ENCODE data around the gene RBM17.

Gene RBM17

DNA sequence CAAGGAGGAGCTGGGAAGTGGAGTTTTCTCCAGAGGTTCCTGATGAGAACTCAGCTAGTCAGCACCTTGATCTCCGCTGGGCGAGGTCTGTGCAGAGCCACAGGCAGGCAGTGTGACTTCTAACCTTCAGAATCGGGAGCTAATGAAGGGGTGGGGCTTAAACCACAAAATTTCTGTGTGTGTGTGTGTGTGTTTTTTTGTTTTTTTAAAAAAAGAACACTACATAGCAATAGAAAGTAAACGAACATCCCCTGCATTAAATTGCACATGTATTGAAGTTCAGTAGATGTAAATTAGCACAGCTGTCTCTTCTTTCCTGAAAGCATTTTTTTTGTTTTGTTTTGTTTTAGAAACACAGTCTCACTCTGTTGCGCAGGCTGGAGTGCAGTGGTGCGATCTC is 46.2 kb downstream of the RBM17 start:
- no peak for TF ChIP-seq ZFX (IDR thresholded peaks at IDR 0.05)
- TF ChIP-seq, protein P1, sequence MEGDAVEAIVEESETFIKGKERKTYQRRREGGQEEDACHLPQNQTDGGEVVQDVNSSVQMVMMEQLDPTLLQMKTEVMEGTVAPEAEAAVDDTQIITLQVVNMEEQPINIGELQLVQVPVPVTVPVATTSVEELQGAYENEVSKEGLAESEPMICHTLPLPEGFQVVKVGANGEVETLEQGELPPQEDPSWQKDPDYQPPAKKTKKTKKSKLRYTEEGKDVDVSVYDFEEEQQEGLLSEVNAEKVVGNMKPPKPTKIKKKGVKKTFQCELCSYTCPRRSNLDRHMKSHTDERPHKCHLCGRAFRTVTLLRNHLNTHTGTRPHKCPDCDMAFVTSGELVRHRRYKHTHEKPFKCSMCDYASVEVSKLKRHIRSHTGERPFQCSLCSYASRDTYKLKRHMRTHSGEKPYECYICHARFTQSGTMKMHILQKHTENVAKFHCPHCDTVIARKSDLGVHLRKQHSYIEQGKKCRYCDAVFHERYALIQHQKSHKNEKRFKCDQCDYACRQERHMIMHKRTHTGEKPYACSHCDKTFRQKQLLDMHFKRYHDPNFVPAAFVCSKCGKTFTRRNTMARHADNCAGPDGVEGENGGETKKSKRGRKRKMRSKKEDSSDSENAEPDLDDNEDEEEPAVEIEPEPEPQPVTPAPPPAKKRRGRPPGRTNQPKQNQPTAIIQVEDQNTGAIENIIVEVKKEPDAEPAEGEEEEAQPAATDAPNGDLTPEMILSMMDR (conservative IDR thresholded peaks at IDR 0.05), result no peak
- no peak overlapping the region for H3K27ac ChIP-seq

DNA sequence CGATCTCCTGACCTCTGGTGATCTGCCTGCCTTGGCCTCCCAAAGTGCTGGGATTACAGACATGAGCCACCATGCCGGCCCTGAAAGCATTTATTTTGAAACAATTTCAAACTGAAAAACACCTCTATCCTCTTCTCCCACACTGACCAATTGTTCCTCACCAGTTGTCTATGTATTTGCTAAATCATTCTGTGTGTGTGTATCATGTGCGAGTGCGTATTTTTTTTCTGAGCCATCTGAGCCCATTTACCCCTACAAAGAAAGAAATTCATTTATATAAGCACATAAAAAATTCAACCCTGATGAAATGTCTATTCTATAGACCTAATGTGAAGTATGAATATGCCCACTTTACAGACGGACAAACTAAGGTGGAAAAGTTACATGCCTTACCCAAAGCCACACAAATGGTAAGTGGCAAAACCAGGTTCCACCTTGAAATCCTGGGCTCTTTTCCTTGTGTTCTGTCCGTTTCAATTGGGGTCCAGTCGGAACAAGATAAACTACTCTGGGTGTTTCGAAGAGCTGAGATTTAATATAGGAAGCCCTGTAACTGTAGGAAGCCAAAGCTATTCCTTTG is 46.8 kb downstream of the RBM17 start:
- TF ChIP-seq, protein P1 (conservative IDR thresholded peaks at IDR 0.05), result no peak
- TF ChIP-seq ZFX (IDR thresholded peaks at IDR 0.05), result no peak
- H3K27ac ChIP-seq, result no peak overlapping the region

DNA sequence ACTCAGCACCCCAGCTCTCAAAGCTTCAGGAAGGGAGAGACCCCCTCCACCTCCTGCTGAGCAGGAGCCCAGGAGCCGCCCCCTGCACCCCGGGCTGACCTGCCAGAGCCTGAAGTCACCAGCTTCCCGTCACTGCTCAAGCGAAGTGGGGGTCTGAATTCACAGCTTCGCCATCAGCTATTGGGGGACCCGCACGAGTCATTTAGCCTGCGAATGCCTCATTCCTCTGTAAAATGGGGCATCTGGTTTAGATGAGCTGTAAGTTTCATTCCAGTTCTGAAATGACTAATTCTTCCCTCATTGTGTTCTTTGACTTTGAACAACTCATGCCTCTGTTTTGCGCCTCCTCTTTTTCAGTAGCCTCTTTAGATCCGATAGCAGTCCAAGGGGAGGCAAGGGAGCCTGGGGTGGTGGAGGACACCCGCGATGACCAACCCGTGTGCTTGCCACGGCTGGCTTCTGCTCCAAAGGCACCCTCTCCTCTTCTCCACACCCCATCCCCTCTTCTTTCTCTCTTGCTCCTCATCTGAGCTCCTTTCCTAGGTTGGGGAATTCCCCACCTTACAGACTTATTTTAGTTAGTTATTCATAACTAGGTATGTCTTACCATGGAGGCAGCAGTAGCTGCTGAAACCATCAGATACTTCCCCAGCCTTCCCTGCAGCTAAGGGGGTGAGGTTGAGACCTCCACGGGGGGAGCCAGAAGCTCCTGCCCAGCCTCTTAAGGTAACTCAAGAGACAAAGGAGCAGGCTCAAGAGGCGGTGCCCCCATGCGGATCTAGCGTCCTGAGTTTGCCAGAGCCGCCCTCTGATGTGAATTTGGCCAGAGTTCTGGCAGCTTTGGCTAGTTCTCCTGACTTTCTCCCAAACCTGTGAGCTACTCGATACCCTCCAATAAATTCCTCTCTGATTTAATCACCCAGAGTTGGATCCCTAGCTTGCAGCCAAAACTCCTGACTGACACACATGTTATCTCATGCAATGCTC is 47.7 kb downstream of the RBM17 start:
- no peak for TF ChIP-seq ZFX (IDR thresholded peaks at IDR 0.05)
- TF ChIP-seq, protein P1 (conservative IDR thresholded peaks at IDR 0.05), result no peak
- no peak overlapping the region for H3K27ac ChIP-seq

DNA sequence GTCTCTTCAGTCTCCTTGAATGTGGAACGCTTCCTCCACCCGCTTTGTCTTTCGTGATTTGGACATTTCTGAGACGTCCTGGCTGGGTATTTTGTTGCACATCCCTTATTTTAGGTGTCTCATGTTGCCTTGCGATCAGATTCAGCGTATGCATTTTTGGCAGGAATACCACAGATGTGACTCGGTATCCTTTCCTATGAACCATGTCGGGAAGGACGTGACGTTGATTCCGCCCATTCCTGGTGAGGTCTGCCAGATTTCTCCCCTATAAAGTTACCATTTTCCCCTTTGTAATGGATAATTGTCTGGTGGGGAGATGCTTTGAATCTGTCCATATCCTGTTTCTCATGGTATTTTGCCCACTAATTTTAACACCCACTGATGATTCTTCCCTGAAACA is 49.6 kb downstream of the RBM17 start:
- TF ChIP-seq ZFX (IDR thresholded peaks at IDR 0.05), result no peak
- TF ChIP-seq, protein P1 (conservative IDR thresholded peaks at IDR 0.05), result no peak
- no peak overlapping the region for H3K27ac ChIP-seq

DNA sequence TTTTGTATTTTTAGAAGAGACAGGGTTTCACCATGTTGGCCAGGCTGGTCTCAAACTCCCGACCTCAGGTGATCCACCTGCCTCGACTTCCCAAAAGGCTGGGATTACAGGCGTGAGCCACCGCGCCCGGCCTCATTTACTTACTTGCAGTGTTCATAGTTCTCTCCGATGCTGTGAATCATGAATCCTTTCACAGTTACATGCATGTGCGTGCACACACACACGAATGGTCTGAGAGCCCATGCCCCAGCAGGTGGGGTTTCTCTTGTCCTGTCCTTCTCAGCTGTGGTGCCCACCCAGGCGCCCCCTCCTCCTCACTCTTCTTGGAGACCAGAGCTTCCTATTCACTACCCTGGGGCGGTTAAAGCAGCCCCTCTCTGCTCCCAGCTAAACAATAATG is 50.6 kb downstream of the RBM17 start:
- H3K27ac ChIP-seq, result no peak overlapping the region
- TF ChIP-seq, protein P1 (conservative IDR thresholded peaks at IDR 0.05), result no peak
- TF ChIP-seq ZFX (IDR thresholded peaks at IDR 0.05), result no peak

DNA sequence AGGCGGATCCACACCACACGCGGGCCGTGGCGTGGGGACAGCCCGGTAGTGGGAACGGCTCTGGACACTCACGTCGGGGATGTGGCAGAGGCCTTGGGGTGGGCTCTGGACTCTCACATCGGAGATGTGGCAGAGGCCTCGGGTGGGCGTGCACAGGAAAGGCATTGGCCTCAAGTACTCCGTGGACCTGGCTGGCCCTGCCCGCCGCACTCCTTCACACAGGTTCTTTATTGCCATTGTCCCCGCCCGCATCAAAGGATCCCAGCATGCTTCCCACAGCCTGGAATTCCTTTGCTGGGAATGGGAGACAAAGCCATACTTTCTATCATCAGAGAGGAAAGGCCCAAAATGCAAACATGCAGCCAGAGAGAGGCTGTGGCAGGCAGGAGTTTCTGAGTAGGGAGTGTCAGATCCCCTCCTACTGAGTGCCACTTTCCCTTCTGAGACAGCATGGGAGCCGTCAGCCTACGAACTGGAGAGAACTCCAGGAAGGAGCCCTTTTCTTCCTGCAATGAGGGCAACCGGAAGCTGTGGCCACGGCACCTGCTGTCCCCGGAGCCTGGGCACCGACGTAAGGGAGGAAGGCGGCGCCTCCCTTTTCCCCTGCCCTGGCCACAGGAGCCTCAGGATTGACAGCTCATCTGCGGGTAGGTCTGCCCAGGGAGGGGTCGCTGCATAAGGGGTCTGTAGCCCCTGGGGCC is 51.5 kb downstream of the RBM17 start:
- no peak overlapping the region for H3K27ac ChIP-seq
- no peak for TF ChIP-seq ZFX (IDR thresholded peaks at IDR 0.05)
- TF ChIP-seq, protein P1 (conservative IDR thresholded peaks at IDR 0.05), result no peak

DNA sequence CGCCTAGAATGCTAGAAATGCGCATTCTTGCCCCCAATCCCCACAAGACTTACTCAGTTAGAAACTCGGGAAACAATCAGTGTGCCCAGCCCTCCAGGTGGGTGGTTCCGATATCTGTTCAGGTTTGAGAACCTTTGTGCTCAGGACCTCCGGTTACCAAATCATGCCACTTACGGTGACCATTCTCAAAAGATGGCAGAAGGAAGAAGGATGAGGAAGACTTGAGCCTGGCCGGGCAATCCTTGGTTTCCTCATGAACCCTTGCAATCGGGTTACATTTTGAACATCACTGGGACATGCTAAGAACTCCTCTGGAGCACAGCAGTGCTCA is 52.1 kb downstream of the RBM17 start:
- H3K27ac ChIP-seq, result no peak overlapping the region
- TF ChIP-seq, protein P1 (conservative IDR thresholded peaks at IDR 0.05), result no peak
- no peak for TF ChIP-seq ZFX (IDR thresholded peaks at IDR 0.05)

Data from C4-2B (cell line).